Measurements from ENCODE around the gene KLHL40.
A peak's percentile ranks its signal among the peaks of the same experiment; 100 is the strongest.

Gene KLHL40

GRCh38 chr3:42689421-42690014 lies 4.2 kb downstream of the KLHL40 start:
- no peak for TF ChIP-seq CTCF (IDR thresholded peaks at IDR 0.05; ENCODE audit: borderline replicate concordance, control extremely low read depth, extremely low read depth, insufficient read depth, missing control alignments)

GRCh38 chr3:42690191-42690590 lies 4.9 kb downstream of the KLHL40 start:
- DNase-seq (ENCODE audit: low spot score): no peak
- no peak for TF ChIP-seq CTCF (IDR thresholded peaks at IDR 0.05; ENCODE audit: borderline replicate concordance, control extremely low read depth, extremely low read depth, insufficient read depth, missing control alignments)
- in situ Hi-C loops (cut with MboI; ENCODE audit: low sequenced_read_pairs, unreplicated experiment): no loop called here

More at GRCh38 chr3:42689421-42690014, 4.2 kb downstream of the KLHL40 start:
- in situ Hi-C loops (cut with MboI; ENCODE audit: low sequenced_read_pairs, unreplicated experiment): no loop called here
- DNase-seq (ENCODE audit: low spot score): no peak

GRCh38 chr3:42690766-42691680 lies 5.7 kb downstream of the KLHL40 start:
- TF ChIP-seq CTCF (IDR thresholded peaks at IDR 0.05; ENCODE audit: borderline replicate concordance, control extremely low read depth, extremely low read depth, insufficient read depth, missing control alignments): no peak
- in situ Hi-C loops (cut with MboI; ENCODE audit: low sequenced_read_pairs, unreplicated experiment): no loop called here
- no peak for DNase-seq (ENCODE audit: low spot score)

GRCh38 chr3:42691816-42692666 lies 6.7 kb downstream of the KLHL40 start:
- peak; percentile 29 for DNase-seq (ENCODE audit: low spot score)
- TF ChIP-seq CTCF (IDR thresholded peaks at IDR 0.05; ENCODE audit: borderline replicate concordance, control extremely low read depth, extremely low read depth, insufficient read depth, missing control alignments): no peak
- in situ Hi-C loops (cut with MboI; ENCODE audit: low sequenced_read_pairs, unreplicated experiment): no loop called here

- TF ChIP-seq CTCF (IDR thresholded peaks at IDR 0.05; ENCODE audit: borderline replicate concordance, control extremely low read depth, extremely low read depth, insufficient read depth, missing control alignments): no peak
- in situ Hi-C loops (cut with MboI; ENCODE audit: low sequenced_read_pairs, unreplicated experiment): no loop called here
- DNase-seq (ENCODE audit: low spot score): peak; percentile 30
Observed at GRCh38 chr3:42692667-42693529, 7.6 kb downstream of the KLHL40 start.

Data from GM13976 (cell line).